Vagina (tissue), 2 donors: ENCODE data around the gene KANK3. TPM values are rescaled to one million over a fixed set of nuclear protein-coding genes. Genes with fewer than 3 reads are reported as not detected.

Experiments
- microRNA-seq: library from miRNA; unstranded; fragments of <30 nt; microRNA quantifications from one replicate; pipeline ENCODE4, GENCODE V29; 2017; ENCODE audit warnings: borderline number of aligned reads, borderline replicate concordance
- small RNA-seq: library from RNA; depleted of rRNA; stranded (forward); fragments of <200 nt; gene quantifications from one replicate; pipeline ENCODE3, GENCODE V24; 2016
- total RNA-seq: library from RNA; depleted of rRNA; stranded (reverse); fragments of >200 nt; gene quantifications from one replicate; pipeline ENCODE4 v1.2.3, GENCODE V29; 2016

The KANK3 gene
- total RNA-seq, 1 donor from 2014 or later, result 20.9 TPM

Small RNA genes lying within 50 kb of the gene (microRNA-seq; reads per million reads assigned to microRNA genes)
- gene MIR4999, result 1.9 reads per million

Small RNA genes lying within 50 kb of the gene (small RNA-seq; reads per million reads assigned to genes)
- gene MIR4999, result not detected

Other genes with a start within 250 kb of the KANK3 start
- gene FBN3, start 193.7 kb downstream of the KANK3 start, total RNA-seq, result not detected
- 81.5 TPM for gene CERS4, start 133.9 kb downstream of the KANK3 start, total RNA-seq
- gene CD320, start 34.9 kb downstream of the KANK3 start, total RNA-seq, result 27.3 TPM
- gene NDUFA7, start 21.9 kb downstream of the KANK3 start, total RNA-seq, result 24.6 TPM
- 516 TPM for gene RPS28, start 21.8 kb downstream of the KANK3 start, total RNA-seq
- 92.8 TPM for gene ANGPTL4, start 20.9 kb upstream of the KANK3 start, total RNA-seq
- 88.1 TPM for gene RAB11B, start 47.1 kb upstream of the KANK3 start, total RNA-seq
- 146 TPM for gene MARCHF2, start 70.0 kb upstream of the KANK3 start, total RNA-seq
- 140 TPM for gene HNRNPM, start 101.7 kb upstream of the KANK3 start, total RNA-seq
- 0.49 TPM for gene PRAM1, start 159.4 kb upstream of the KANK3 start, total RNA-seq
- gene ZNF414, start 170.9 kb upstream of the KANK3 start, total RNA-seq, result 27.5 TPM
- gene MYO1F, start 234.2 kb upstream of the KANK3 start, total RNA-seq, result 20.4 TPM